GM10266 (cell line): Measurements from ENCODE around the gene PTPDC1.

ENCODE experiments used
- DNase-seq: peaks from one replicate; pipeline ENCODE4 v3.0.0; 2012; ENCODE audit errors: extremely low spot score
- TF ChIP-seq, protein P1 (sequence below): IDR thresholded peaks from 2 replicates; pipeline ENCODE4 v1.5.1; 2012; ENCODE audit warnings: mild to moderate bottlenecking, low read depth; ENCODE audit not compliant: control insufficient read depth, insufficient read depth; ENCODE audit errors: missing control alignments

PTPDC1 gene

GRCh38 chr9:94128580-94128979 lies 44.3 kb downstream of the PTPDC1 start:
- no peak for DNase-seq
- TF ChIP-seq, protein P1, sequence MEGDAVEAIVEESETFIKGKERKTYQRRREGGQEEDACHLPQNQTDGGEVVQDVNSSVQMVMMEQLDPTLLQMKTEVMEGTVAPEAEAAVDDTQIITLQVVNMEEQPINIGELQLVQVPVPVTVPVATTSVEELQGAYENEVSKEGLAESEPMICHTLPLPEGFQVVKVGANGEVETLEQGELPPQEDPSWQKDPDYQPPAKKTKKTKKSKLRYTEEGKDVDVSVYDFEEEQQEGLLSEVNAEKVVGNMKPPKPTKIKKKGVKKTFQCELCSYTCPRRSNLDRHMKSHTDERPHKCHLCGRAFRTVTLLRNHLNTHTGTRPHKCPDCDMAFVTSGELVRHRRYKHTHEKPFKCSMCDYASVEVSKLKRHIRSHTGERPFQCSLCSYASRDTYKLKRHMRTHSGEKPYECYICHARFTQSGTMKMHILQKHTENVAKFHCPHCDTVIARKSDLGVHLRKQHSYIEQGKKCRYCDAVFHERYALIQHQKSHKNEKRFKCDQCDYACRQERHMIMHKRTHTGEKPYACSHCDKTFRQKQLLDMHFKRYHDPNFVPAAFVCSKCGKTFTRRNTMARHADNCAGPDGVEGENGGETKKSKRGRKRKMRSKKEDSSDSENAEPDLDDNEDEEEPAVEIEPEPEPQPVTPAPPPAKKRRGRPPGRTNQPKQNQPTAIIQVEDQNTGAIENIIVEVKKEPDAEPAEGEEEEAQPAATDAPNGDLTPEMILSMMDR: no peak

DNA sequence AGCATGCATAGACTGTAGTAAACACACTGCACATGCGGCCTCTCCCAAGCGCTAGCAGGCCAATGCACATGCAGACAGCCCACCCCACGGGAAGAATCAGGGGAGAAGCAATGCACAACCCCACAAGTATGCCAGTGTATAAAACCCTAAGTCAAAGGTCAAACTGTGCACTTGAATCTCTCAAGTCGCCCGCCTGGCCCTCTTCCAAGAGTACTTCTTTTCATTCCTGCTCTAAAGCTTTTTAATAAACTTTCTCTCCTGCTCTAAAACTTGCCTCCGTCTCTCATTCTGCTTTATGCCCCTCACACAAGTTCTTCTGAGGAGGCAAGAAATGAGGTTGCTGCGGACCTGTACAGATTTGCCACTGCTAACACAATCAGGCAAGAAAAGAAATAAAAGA lies 50.4 kb downstream of the PTPDC1 start:
- DNase-seq: no peak
- TF ChIP-seq, protein P1: no peak

GRCh38 chr9:94135222-94135621 lies 51.0 kb downstream of the PTPDC1 start:
- TF ChIP-seq, protein P1: no peak
- no peak for DNase-seq

- DNase-seq: no peak
- TF ChIP-seq, protein P1: no peak
Observed at GRCh38 chr9:94139672-94140417, 55.6 kb downstream of the PTPDC1 start.

DNA sequence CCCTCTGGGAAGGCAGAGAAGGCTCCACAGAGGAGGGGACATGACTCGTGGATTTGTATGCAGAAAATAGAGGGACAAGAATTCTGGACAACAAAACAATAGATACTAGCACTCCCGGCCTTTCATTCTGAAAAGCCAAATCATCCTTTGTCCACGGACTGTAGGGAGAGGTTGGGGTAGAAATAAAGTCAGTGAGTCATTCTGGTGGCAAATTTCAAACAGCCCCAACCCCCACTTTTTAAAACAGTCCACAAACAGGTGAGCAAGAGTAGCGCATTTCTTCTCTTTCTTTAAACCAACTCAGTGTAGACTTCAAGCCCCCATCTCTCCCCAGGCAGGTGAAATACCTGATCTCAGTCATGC lies 56.1 kb downstream of the PTPDC1 start:
- TF ChIP-seq, protein P1: no peak
- DNase-seq: no peak

DNA sequence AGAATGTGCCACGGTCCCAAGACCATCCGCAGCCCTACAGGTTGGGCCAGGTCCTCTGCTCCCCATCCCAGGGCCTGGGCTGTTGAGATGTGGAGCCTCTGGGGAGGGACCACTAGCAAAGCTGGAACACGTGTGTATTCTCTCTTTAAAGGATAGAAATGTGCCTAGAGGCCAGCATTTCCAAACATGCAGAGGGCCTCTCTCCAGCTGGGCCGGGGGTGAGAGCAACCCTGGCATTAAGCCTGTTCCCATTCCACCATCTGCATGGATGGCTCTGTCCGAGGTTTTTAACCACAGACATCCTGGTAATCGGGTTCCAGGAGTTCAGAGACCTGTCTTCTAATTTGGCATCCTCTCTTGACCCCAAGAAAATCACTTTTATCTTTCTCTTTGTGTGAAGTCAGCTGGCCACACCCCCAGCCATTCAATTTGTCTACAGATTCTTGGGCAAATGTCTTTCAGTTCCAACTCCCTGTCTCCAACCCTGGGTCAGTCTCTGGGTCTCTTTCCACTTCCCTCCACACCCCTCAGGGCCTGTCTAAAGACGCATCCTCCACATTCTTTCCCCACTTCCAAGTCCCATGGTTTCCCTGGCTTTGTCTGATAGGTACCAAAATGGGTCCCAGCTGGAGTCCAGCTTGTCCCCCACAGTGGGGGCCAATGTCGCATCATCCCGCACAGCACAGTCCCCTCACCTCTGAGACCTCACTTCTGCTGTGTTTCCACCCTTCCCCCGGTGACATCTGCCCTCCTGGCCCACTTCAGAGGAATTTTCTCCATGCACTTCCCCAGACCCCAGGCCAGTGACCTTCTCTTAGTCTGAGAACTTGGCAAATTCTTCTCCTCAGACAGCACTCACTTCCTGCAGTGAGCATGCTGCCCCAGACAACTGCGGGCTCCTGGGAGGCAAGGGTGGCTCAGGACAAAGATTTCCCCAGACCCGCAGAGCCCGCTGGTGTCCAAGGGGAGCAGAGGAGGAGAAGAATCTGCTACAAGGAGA lies 56.8 kb downstream of the PTPDC1 start:
- TF ChIP-seq, protein P1: no peak
- no peak for DNase-seq
